ENCODE results near the gene DCP1A.
"Not testable (repeated sequence)": the region's sequence is repeated elsewhere in the genome, so short reads cannot be mapped to it uniquely, and the experiment has no call there.

Gene DCP1A

GRCh38 chr3:53264718-53265117, 82.6 kb downstream of the DCP1A start:
- DNase-seq (ENCODE audit: low spot score): no peak

GRCh38 chr3:53263907-53264306, 83.4 kb downstream of the DCP1A start:
- no peak for DNase-seq (ENCODE audit: low spot score)

DNA sequence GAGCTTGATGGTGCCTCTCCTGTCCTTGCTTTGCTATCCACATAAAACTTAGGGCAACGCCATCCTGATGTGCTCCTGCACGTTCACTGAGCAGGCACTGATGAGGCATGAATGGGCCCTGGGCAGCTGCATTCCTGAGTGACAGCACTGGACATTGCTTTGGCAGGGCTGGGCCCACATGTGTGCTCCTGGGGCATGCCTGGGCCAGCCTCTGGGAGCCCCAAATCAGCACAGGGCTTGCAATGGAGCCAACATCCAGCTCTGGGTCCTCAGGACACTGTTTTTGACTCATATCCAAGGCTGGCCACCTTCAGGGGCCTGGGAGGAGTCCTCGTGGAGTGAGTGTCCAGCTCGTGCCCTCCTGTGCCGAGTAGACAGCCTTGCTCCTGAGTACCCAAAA, 85.6 kb downstream of the DCP1A start:
- DNase-seq (ENCODE audit: low spot score): no peak

DNA sequence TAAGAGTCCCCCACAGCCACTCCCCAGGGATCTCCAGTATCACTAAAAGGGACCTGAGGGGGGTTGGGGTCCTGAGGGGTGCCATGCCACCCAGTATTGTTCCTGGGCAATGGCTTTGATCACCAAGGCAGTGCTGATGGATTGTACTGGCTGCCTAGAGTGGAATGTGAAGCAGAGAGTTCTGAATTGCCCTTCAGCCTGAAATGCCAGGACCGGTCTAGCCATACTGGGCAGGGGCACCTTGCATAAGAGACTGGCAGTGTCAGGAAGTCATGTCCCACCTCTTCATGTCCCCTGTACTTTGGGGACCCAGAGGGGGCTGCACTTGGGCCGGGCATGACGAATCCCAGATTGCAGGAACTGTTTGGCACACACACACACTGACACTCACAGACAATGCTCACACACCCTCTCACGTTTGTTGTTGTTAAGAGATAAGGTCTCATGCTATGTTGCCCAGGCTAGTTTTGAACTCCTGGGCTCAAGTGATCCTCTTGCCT, 87.0 kb downstream of the DCP1A start:
- no peak for DNase-seq (ENCODE audit: low spot score)

DNA sequence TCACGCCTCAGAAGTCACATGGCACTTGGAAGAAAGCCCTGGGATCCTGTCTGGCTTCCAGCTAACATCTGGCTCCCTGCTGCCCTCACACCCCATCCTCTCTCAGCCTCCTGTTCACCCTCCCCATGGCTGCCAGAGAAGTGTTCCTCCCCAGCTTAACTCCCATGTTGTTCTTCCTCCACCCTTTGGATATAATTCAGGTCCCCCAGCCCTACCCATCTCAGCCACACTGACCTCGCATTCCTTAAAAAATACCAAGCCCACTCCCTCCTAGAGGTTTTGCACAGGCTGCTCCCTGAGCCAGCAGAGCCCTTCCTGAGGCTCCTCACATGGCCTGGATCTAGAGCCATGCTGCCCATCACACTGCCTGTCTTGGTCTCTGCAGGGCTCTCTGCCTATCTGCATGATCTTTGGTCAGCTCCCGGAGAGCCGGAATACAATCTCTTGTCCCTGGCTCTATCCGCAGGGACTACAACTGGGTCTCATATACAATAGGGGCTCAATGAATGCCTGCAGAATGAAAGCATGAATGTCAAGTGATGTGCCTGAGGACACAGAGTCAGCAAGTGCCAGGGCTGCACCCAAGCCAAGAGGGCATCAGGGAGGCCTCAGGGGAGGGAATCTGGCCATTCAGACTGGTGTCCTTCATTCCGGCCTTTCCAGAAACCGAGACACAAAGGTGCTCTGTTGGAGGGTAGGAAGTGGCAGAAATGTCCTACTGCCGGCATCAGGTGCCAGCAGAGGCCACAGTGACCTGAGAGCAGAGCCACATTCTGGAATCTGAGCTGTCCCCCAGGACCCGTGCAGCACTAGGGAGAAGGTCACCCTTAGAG, 87.7 kb downstream of the DCP1A start:
- no peak for DNase-seq (ENCODE audit: low spot score)

DNA sequence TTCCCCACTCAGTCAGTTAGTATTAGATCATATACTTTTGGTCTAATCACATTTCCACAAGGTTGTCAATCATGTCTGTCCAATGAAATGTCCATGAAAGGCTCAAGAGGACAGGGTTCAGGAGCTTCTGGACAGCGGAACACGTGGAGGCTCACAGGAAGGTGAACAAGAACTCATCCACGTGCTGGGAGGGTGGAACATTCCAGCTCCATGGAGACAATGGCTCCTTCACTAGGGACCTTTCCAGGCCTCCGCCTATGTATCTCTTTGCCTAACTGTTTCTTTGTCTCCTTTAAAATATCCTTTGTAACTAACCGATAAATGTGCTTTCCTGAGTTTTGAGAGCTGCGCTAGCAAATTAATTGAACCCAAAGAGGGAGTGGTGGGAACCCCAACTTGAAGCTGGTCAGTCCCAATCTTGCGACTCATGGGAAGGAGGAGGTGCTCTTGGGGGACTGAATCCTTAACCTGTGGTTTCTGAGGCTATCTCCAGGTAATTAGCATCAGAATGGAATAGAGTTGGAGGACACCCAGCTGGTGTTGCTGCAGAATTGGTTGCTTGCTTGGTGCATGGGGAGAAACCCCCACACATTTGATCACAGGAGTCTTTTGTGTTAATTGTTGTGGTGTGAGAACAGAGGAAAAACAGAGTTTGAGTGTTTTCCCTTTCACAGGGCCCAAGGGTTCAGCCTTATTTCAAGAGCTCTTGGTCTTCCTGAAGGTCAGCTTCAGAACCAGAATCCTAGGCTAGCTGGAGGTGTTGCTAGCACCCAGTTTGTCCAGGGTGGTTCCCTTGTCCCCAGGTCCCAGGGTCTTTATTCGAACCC, 88.5 kb downstream of the DCP1A start:
- DNase-seq (ENCODE audit: low spot score): no peak

DNA sequence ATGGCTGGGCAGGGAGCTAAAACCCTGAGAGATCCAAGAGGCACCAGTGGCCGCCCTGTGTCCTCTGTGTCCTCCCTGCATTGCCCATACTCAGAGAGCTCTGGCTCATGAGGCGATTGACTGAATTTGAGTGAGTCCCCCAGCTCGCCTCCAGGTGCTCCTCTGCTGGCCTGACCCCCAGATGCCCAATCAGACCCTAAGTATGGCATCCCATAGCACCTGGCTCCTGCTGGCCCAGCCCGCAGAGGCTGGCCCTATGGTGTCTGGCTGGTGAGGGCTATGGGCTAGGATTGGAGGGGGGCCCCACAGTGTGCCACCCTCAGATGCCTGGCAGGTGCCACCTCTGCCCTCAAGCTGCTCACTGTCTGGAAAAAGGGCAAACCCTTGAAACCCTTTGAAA, 89.9 kb downstream of the DCP1A start:
- DNase-seq (ENCODE audit: low spot score): no peak

- no peak for DNase-seq (ENCODE audit: low spot score)
These were observed 90.7 kb downstream of the DCP1A start for GRCh38 chr3:53256704-53257055.

- DNase-seq (ENCODE audit: low spot score): peak; percentile 87
These were observed 91.3 kb downstream of the DCP1A start, which contains the start of gene TKT for GRCh38 chr3:53255775-53256703. TSS of gene TKT (minus strand) at chr3:53256022. CDS start at chr3:53255942, 80 bp downstream.

DNA sequence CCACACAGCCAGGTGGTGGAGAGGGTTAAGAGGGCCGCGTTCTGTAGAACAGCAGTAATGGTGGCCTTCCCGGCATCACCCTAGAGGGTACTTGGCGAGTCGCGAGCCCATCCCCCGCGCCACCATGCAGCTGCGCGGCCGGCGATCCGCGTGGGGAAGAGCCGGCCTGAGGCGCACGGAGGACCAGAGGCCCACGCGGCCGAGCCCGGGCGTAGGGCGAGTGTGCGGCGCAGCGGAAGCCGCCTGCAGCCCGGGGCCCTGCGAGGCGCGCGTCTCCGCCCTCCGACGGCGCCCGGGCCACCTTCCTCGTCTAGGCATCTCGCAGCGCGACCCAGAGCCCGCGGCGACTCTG, 91.9 kb downstream of the DCP1A start:
- no peak for DNase-seq (ENCODE audit: low spot score)

DNA sequence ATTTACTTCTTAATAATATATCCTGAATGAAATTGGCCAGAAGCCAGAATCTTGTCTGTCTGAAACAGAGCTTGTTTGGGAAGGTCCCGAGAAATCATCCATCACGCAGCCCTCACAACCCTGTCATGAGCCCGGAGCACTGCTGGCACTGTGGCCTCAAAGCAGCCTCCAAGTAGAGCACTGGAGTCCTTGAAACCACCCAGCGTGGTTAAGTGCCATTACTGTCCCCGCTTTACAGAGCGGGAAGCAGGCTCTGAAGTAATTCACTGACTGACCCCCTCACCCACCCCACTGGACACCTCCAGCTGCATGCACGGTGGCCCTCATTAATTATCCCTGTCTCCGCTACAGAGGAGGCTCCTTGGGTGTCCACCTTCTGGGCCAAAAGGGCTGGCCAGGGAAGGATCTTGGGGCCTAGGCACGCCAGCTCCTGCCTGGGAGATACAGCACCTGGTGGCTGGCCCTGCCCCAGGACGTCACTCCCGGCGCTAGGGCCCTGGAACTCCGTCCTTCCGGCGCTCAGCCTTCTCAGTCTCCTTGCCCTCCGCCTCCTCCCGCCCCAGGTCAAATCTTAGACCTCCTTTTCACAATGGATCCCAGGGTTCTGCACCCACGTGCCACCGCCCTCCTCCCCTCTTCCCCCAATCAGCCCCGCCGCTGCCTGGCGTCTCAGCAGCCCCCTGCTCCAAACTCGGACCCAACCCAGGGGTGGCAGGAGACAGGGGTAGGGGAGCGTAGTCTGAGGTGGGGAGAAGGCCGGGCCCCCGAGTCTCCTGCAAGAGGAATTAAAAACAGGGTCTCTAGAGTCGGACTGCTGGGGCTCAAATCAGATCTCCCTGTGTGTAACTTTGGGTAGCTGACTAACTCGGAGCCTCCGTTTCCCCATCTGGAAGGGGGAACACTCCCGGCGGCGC, 92.6 kb downstream of the DCP1A start:
- peak; percentile 78 for DNase-seq (ENCODE audit: low spot score)

GRCh38 chr3:53253707-53254508, 93.4 kb downstream of the DCP1A start:
- DNase-seq (ENCODE audit: low spot score): no peak

DNA sequence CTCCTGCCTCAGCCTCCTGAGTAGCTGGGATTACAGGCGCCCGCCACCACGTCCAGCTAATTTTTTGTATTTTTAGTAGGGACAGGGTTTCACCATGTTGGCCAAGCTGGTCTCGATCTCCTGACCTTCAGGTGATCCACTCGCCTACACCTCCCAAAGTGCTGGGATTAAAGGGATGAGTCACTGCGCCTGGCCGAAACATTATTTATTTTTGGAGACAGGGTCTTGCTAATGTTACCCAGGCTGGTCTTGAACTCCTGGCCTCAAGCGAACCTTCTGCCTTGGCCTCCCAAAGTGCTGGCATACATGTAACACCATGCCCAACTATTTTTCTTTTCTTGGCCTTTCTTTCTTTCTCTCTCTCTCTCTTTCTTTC, 94.4 kb downstream of the DCP1A start:
- DNase-seq (ENCODE audit: low spot score): not testable (repeated sequence)

- DNase-seq (ENCODE audit: low spot score): no peak
These were observed 95.0 kb downstream of the DCP1A start for GRCh38 chr3:53252096-53252946.

DNA sequence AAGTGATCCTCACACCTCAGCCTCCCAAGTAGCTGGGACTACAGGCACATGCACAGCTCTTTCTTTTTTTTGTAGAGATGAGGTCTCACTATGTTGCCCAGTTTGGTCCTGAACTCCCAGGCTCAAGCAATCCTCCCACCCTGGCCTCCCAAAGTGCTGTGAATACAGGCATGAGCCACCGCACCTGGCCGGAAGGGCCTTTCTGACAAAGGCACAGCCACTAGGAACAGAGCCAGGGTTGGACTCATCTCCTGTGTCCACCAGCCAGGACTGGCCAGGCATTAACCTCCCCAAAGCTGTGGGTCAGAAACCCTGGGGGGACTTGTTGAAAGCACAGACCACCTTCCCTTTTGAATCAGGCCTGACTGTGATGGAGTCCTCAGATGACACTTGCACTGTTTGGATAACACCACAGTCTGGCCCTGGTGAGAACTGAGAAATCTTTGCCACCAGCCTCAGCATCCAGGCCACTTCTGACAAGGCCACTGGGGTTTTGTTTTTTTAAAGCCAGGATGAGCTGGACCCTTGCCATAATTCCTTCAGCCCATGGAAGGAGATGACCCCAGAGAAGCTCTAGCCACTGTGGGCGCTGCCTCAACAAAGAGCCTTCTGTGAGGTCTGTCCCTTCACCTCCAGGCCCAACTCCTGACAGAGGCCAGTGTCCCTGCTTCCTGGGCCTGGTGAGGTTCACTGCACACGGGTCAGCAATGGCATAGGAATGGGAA, 96.3 kb downstream of the DCP1A start:
- no peak for DNase-seq (ENCODE audit: low spot score)

- no peak for DNase-seq (ENCODE audit: low spot score)
These were observed 96.9 kb downstream of the DCP1A start for GRCh38 chr3:53250453-53250852.

GRCh38 chr3:53248161-53248560, 99.2 kb downstream of the DCP1A start:
- no peak for DNase-seq (ENCODE audit: low spot score)

GRCh38 chr3:53247619-53248018, 99.7 kb downstream of the DCP1A start:
- DNase-seq (ENCODE audit: low spot score): no peak

DNA sequence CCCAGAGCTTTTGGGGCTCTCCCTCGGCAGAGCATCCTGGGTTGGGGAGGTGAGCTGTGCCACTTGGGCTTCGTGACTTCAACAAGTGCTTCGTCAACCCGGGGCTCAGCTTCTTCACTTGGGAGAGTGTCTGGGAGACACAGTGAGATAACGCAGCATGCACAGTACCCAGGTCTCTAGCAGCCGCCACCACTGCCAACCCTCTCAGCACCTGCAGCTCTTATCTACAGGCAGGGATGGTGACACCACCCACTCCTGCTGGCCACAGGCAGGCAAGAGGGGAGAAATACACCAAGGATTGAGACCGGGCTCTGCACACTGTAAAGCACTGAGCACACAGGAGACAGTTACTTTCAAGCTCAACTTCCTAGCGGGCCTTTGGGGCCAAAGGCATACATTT, 103.1 kb downstream of the DCP1A start:
- no peak for DNase-seq (ENCODE audit: low spot score)

All from kidney tubule cell (primary cell).